Loucy (cell line): ENCODE data around the gene MTA1.

ENCODE experiments used
- EZH2phosphoT487 ChIP-seq: fragments of 200-600 bp; IDR thresholded peaks from 2 replicates; pipeline ENCODE4 v1.6.1; 2018; ENCODE audit warnings: antibody characterized with exemption, mild to moderate bottlenecking, moderate library complexity, borderline replicate concordance
- TF ChIP-seq, protein P1 (sequence below): fragments of 200-600 bp; sonication (generic); conservative IDR thresholded peaks from 2 replicates; pipeline ENCODE4 v1.5.1; 2014; ENCODE audit warnings: mild to moderate bottlenecking, antibody characterized with exemption, low read length

GRCh38 chr14:105400016-105400415, 19.6 kb upstream of the MTA1 start:
- TF ChIP-seq, protein P1, sequence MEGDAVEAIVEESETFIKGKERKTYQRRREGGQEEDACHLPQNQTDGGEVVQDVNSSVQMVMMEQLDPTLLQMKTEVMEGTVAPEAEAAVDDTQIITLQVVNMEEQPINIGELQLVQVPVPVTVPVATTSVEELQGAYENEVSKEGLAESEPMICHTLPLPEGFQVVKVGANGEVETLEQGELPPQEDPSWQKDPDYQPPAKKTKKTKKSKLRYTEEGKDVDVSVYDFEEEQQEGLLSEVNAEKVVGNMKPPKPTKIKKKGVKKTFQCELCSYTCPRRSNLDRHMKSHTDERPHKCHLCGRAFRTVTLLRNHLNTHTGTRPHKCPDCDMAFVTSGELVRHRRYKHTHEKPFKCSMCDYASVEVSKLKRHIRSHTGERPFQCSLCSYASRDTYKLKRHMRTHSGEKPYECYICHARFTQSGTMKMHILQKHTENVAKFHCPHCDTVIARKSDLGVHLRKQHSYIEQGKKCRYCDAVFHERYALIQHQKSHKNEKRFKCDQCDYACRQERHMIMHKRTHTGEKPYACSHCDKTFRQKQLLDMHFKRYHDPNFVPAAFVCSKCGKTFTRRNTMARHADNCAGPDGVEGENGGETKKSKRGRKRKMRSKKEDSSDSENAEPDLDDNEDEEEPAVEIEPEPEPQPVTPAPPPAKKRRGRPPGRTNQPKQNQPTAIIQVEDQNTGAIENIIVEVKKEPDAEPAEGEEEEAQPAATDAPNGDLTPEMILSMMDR, result no peak
- TF ChIP-seq EZH2phosphoT487, result no peak
